Right forelimb (tissue), 1 donor: Measurements from ENCODE around the gene TRIM29.
A peak's percentile ranks its signal among the peaks of the same experiment; 100 is the strongest.

ENCODE experiments used
- DNase-seq: peaks from one replicate; pipeline ENCODE4 v3.0.0-alpha.2; 2018

Gene TRIM29

DNA sequence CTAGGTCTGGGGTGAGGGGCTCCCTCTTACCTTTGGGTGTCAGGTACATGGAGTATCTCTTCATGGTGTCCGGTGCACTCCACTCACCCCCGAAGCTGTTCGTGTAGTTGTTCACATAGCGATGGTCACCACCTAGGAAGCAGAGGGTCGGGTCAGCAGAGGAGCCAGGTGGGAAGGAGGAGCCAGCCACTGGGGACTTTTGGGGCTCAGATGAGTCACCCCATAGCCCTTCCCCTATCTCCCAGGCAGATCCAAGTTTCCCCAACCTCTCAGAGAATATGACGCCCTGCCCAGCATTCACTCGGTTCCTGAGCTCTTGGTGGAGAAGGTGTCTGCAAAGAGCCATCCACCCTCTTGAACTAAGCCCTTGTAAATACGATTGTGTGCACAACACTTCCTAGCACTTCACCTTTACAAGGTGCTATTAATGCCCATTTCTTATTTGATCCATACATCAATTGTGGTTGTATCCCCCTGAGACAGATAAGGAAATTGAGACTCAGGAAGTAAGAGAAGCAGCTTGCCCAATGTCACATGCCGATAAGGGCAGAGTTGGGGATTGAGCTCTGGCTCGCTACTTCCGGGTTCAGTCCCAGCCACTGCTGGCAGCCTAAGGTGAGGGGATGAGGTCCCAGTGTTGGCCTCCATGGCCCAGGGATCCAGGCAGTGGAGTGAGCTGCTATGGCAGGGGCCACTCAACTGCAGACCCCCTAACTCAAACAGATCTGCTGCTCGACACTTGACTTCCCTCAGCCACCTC, 14.8 kb downstream of the TRIM29 start:
- DNase-seq, result no peak

DNA sequence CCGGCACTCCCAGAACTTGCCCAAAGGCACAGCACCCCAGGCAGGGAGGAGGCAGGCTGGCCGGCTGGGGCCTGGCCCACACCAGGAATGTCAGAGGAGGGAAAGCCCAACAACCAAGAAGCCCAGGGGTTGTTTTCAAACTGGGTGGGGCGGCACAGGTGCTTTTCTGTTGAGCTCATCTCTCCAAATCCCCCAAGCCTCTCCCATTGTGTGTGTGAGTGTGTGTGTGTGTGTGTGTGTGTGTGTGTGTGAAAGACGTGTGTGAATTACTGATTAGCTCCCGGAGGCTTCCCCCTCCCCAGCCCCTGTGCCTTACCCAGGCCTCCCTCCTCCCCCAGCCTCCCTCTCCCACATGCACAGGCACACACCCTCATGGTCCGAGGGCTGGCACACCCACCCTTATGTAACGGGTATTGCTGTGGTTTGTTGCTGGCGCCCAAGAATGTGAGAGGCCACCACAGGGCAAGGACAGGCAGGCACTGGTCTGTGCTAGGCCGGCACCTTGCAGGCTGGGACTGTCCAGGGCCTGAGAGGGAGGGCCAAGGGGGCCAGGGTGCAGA, 15.9 kb downstream of the TRIM29 start:
- DNase-seq, result no peak

DNA sequence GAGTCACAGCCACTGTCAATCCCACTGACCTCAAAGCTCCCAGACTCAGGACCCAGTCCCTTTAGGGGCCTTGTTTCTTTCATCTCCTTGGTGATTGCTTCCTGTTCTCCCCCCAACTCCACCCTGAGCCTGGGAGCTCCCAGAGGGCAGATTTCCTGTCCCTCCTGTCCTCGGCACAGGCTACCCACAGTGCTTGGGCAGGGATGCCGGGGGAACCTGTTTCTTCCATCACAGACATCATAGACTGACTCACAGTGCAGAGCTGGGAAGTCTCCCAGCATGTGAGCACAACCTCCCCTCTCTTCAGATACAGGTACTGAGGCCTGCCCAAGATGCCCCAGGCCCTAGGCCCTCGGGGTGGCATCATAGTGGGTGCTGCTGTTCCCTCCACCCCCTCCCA, 16.6 kb downstream of the TRIM29 start:
- no peak for DNase-seq

DNA sequence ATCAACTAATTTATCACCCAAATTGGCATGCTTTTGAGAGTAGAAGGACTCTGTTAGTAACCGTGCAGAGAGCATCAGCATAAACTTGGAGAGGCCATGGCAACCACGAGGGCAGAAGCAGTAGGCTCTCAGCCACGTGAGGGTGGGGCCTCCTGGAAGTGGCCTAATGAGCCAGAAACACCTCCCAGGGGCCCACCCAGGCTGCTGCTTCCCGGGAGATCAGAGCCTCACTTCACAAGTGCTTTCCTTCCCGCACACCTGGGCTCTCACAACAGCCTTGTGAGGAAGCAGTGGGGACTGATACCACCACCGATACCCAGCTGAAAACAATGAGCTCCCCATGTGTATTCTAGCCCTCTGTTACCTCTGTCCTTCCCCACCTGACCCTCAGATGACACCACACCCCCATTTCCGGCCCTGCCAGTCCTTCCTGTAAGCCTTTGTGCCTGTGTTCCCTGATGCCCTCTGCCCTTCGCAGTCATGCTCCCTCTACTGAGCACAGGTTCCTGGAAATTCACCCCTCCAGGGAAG, 17.0 kb downstream of the TRIM29 start:
- DNase-seq, result no peak

DNA sequence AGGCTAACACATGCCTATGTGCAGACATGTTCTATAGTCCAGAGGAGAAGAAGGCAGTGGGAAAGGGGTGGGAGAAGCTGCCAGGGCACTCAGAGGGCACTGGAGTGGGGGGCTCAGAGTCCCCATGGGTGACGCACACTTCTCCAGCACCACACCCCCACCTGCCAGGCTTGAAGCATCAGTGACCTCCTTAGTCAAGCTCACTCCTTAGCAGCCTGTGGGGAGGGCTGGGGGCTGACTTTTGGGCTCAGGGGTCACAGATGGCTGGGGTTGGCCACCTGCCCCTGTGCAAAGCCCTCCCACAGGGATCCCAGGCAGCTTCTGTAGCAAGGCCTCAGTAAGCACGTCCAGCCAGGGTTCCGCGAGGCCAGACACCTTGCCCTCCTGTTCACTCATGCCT, 18.8 kb downstream of the TRIM29 start:
- DNase-seq, result no peak

DNA sequence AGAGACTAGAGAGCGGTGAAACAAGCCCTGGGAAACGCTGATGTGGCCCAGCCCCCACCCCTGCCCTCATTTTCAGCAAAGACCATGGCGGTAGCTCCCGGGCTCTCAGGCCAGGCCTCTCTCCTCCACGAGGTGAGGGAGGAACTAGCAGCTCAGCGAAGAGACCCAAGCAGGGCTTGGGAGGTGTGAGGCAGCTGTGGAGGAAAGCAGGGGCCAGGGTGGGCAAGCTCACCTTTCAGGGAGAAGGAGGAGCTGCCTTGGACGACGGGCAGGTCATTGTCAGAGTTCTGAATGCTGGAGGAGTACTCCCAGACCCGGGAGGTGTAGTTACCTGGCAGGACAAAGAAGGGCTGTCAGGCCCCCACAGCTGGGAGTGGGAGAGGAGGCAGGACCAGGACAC, 19.9 kb downstream of the TRIM29 start:
- DNase-seq, result no peak

DNA sequence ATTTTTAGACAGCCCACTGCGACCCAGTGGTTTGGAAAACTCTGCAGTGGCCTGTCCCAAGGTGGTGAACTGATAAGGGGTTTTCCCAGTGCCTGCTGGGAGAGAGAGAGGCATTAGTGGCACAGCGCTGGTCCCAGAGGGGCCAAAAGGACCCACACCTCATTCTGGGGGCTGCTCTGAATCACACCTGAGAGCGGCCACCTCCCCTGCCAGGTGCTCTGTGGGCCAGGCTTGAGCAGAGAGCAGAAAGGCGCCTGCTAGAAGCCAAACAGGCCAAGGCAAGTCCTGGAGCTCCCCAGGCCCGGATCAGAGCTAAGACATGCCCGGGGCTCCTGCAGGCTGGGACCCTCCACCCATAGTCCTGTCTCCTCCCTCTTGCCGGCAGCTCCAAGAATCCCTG, 20.9 kb downstream of the TRIM29 start:
- no peak for DNase-seq

DNA sequence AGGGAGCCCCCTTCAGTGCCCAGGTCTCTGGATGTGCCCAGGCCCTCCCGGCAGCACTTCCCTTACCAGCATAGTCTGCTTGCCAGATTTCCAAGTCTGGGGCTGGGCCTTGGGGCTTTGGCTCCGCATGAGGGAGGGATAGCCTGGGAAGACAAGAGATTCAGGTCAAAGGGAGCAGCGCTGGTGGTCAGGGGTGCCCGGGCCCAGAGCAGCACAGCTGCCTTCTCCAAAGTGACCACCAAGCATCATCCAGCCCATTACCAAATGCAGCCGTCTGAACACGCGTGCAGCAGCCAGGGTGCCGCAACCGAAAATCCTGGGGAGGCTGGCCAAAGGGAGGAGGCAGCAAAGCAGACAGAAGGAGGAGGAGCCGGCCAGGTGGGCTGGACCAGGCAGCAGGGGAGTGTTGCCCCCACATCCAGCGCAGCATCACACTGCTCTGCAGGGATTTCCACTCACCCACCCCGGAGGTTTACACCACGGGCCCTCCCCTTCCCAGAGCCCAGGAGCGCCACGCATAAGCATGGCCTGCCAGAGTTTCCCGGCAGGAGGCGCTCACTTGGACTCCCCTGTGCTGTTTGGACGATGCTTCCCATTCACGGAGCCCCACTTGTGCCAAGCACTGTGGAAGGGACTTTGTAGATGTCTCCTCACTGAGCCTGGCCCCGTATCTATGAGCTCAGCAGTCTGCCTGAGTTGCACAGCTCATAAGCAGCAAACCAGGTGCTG, 22.5 kb downstream of the TRIM29 start:
- no peak for DNase-seq

DNA sequence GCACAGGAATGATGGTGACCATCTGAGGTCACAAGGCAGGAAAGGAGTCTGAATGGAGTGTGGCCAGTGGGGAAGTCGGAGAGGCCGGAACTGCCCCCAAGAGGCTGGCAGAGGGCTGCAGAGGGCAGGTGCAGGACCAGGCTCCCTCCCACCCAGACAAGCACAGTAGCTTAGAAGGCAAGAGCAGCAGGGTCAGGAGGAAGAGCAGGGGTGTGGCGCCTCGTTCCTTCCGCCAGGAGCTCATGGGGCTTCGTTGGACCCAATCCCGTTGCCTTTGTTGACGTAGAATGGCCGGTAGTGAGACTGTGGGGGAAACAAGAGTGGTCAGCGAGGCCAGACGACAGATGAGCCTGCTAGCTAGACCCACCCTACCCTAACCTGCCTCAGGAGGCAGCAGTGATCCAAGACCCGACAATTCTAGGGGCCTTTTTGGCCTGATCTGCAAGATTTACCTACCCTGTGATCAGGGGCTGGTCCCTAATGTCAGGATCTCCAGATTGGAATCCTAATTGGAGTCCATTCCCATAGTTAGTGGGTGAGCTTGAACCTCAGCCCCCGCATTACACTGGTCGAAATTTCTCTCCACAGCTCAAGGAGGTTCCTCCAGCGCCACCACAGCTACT, 25.6 kb downstream of the TRIM29 start:
- DNase-seq, result no peak

DNA sequence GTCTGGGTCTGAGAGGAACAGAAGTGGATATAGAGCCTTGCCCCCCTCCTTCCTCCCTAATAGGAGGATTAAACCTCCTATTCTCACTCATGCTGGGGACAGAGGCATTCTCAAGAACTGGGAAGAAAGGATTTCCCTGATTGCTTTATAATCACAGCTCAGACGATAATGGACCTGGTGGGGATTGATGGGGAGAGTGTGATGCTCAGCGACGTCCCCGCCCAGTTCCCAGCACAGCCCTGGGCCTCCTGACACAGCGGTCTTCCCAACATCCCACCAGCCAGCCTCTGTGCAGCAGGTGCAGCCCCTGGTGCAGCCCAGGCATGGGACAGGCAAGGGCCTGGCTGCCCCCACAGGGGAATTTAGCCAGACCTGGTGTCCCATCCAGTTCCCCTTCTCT, 28.4 kb downstream of the TRIM29 start:
- DNase-seq, result no peak

DNA sequence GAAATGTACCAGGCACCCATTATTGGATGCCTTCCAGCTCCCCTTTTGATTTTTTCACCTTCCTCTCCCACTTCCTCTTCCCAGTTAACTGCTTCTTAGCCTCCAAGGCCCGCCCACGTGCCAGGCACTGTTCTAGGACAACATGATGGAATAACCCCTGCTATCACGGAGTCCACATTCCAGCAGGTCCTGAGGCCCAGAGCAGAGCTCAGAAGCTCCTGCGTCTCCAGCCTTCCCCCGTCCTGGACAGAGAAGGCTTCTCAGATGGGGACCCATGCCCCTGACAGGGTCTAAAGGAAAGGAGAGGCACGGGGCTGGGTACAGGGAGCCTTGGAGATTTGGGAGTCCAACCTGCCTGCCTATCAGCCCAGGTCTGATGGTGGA, 29.1 kb downstream of the TRIM29 start:
- no peak for DNase-seq

DNA sequence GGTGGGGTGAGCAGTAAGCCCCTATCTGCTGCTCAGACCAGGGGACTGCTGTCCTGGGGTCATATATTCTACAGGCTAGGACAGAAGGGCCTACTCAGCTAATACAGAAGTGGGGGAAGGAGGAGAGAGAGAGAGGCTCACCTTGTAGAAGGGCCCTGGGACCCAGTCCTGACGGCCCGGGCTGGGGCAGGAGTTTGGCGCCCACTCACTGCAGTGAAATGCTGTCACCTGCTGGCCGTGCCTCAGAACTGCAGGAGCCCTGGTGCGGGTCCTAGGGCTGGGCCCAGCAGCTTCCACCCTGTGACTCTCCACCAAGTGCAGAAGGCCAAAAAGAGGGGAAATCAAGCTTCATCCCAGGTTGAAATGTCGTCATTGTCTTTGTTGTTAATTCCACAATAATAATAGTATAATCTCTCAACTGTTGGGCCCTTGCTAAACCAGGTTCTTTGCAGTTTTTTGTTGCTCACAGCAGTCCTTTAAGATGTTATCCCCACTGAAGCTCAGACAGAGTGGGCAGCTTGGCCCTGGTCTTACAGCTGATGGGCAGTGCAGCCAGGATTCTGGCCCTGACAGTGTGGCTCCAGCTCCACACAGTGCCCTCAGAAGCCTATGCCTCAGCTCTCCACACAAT, 29.6 kb downstream of the TRIM29 start:
- DNase-seq, result peak; percentile 84

DNA sequence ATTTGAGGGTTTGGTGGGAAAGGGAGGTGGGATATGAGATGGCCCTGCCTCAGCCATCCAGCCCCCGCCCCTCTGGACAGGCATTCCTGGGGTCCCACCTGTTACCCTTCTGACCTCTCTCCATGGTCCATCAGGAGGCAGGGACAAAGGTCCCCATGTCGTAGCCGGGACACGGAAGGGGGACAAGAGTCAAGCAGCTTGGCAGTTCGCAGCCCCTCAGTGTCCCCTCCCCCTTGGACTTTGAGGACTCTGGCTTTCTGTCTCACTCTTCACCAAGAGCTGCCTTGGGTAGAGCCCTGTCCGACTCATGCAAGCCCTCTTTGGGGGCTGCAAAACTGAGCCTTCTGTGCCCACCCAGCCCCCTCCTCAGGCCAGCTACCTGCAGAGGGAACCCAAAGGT, 30.2 kb downstream of the TRIM29 start:
- DNase-seq, result no peak

DNA sequence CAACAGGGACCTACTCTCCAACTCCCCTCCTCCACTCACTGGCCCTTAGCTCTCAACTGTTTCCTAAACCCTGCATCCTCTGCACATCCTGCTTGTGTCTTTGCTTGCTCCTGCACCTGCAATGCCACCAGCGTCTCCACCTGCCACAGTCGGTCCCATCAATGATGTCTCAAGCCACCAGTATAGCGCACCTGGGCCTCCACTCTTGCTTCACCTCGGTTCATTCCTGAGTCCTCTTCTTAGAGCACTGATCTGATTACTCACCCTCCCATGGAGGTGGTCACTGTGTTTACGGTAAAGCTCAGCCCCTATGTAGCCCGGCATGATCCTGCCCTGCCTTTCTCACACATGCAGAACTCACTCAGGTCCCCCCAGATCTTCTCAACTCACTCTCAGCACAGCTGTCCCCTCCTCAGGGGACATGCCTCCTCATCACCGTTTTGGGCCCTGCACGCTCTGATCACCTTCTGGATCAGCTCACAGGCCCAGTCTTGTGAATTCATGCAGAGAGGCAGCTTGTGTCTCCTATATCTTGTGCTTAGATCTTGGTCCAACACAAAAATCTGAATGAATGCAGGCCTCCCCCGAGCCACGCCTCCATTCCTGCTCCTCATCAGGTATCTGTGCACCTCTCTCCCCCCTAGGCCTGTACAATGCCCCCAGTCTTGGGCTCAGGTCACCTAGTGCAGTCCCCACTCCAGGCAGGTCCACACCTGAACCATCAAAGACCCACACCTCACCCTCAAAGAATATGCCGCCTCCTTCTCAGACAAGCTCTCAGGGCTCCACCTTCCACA, 31.4 kb downstream of the TRIM29 start:
- DNase-seq, result no peak

DNA sequence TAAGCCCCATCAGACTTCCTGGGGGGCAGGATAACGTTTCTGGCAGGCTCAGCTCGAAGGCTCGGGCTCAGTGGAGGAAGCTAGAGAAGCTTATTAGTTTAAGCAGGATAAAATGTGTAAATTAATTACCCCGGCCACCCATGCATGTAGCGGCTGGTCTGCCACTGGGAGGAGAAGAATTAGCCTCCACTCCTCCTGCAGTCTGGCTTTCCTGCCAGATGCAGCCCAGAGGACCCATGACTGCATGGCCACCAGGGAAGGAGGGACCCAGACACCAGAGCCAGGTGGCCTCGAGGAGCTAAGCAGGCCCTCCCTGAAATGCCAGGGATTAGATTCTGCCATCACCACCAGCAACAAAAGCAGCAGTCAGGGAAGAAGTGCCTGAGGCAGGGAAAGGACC, 32.3 kb downstream of the TRIM29 start:
- no peak for DNase-seq

DNA sequence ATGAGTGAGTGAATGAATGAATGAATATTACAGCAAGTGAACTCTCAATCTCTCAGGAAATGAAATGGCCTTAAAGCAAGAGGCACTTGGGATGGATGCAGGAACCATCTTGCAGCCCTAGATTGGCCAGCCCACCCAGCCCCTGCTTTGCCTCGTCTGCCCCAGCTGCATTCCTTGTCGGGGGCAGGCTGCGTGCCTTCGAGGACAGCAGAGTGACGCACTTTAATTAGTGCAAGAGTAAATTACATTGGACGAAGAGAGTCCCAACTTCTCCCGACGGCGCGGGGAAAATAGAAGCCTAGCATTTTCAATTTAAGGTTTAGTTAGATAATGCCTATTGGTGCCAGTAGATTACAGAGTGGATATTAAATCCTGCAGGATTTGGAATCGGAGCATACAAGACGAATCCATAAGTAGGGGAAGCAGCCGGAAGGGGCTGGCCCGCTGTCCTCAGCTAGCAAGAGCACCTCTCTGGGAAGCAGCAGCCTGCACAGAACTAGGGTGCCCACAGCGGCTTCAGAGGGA, 33.8 kb downstream of the TRIM29 start:
- no peak for DNase-seq

DNA sequence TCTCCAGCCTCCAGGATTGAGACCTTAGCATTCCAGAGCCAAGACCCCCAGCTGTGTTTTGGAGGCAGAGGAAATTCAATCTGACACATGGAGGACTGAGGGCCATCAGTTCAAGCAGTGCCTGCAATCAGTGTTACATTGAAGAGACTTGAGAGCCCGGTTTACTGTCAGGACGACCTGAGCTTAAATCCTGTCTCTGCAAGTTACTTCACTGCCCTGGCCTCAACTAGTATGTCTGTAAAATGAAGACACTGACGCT, 35.1 kb downstream of the TRIM29 start:
- no peak for DNase-seq

DNA sequence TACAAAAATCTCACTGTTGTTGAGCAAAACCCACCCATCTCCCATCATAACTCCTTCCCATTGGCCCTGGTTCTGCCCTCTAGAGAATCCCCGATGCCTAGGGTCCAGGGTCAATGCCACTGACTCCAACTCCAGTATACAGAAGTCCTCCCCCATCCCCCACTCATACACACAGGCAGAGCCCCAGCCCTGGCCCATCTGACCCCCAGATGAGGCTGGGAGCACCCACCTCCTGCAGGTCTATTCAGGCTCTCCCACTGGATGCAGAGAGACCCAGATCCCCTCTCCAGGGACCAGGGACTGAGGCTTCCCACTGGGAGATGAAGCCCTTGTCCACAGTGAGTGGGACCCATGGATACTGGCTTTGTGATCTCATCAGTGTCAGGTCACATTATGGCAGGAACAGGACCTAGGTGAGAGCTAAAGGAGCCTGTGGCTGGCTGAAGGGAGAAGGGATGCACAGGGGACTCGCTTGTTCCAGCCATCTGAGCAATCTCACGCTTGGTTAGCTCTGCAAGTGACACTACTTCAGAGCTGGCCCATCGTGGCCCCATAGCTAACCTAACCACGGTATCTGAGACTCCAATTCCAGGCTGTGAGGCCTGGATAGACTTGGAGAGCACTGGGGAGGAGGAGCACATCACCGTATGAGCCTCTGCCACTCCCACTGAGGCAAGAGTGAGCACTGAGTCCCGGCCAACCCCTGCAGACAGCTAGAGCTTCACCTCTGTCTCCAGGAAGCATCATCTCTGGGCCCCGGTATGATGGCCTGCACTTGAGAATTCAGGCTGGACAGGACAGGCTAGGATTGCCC, 35.7 kb downstream of the TRIM29 start:
- DNase-seq, result no peak

DNA sequence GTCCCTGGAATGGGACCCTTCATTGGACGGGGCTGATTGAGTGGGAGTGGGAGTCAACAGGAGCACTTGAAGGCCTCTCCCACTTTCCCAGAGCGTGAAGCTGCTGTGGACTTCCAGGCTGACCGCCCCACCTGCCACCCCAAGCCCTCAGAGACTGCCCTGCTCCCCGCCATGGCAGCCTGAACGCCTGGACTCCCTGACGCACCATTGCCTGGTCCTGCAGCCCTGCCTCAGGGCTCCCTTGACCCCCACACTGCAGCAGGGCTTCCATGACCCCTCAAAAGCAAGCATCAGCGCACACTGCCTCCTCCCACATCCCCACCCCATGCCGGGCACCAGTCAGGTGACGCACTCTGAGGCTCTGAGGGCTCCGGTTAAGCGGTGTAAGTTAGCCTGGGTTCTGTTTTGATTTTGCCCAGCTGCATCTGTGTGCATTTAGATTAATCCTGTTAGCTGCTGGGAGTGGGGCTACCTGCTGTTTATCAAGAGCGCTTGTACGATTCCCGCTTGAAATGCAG, 39.4 kb downstream of the TRIM29 start:
- no peak for DNase-seq

DNA sequence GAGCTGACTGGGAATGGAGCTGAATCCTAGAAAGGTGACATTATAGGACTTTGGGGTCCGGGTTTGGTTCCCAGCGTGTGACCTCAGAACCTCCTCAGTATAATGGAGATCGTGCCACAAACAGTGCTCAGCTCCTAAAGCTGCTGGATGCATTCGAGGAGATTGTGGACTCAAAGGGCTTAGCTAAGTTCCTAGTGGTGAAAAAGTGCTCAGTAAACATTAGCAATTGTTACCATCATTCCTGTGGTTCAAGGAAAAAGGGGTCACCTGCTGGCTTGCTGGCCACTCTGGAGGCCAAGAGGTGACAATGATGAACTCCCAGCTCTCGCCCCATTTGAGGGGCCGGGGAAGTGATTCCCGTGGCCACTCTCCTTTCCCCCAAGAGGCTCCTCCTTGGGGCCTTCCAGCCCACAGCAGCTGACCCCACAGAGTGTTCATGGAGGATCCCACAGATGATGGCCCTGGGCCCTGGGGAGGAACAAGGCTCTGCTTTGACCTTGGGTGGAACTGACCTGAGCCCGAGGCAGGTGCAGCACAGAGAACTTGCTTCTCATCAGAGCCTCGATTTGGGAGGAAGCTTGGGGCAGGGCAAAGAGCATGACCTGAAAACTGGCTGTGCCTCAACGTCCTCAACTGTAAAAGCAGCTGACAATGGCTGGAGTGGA, 40.1 kb downstream of the TRIM29 start:
- no peak for DNase-seq
